HG03025 (cell line): Measurements from ENCODE around the gene MCRS1.
"Not testable (repeated sequence)": the region's sequence is repeated elsewhere in the genome, so short reads cannot be mapped to it uniquely, and the experiment has no call there.

Source experiments
- ATAC-seq: cut with Tn5 transposase; IDR thresholded peaks from one replicate; pipeline ENCODE4 v1.9.1; 2021; ENCODE audit warnings: mild to moderate bottlenecking, moderate library complexity; ENCODE audit not compliant: unreplicated experiment, low FRiP score

The MCRS1 gene

GRCh38 chr12:49542592-49543160 is 25.3 kb downstream of the MCRS1 start:
- no peak for ATAC-seq

- no peak for ATAC-seq
Measured at GRCh38 chr12:49541911-49542505, 25.9 kb downstream of the MCRS1 start.

- ATAC-seq, result no peak
Measured at GRCh38 chr12:49541140-49541861, 26.6 kb downstream of the MCRS1 start.

- ATAC-seq, result no peak
Measured at GRCh38 chr12:49540229-49541139, 27.5 kb downstream of the MCRS1 start.

GRCh38 chr12:49539406-49540228 is 28.3 kb downstream of the MCRS1 start:
- no peak for ATAC-seq

- ATAC-seq, result no peak
Measured at GRCh38 chr12:49538510-49539403, 29.2 kb downstream of the MCRS1 start, which contains the start of gene KCNH3. KCNH3 (plus strand) TSS chr12:49539030; CDS start chr12:49539417, 387 bp downstream.

- no peak for ATAC-seq
Measured at GRCh38 chr12:49537752-49538509, 30.0 kb downstream of the MCRS1 start.

GRCh38 chr12:49537231-49537751 is 30.7 kb downstream of the MCRS1 start:
- ATAC-seq, result no peak

- no peak for ATAC-seq
Measured at GRCh38 chr12:49536526-49537071, 31.3 kb downstream of the MCRS1 start.

- no peak for ATAC-seq
Measured at GRCh38 chr12:49535921-49536525, 31.9 kb downstream of the MCRS1 start.

- ATAC-seq, result no peak
Measured at GRCh38 chr12:49534731-49535278, 33.1 kb downstream of the MCRS1 start.

GRCh38 chr12:49534122-49534521 is 33.8 kb downstream of the MCRS1 start:
- not testable (repeated sequence) for ATAC-seq

- no peak for ATAC-seq
Measured at GRCh38 chr12:49533331-49533730, 34.6 kb downstream of the MCRS1 start.

- ATAC-seq, result no peak
Measured at GRCh38 chr12:49531745-49532144, 36.2 kb downstream of the MCRS1 start.

GRCh38 chr12:49529414-49529813 is 38.5 kb downstream of the MCRS1 start:
- no peak for ATAC-seq

- ATAC-seq, result no peak
Measured at GRCh38 chr12:49527361-49528130, 40.4 kb downstream of the MCRS1 start.
